H4 (cell line): ENCODE data around the gene GRK3. TPM values are rescaled to one million over a fixed set of nuclear protein-coding genes. Genes with fewer than 3 reads are reported as not detected.
"Not testable (repeated sequence)": the region's sequence is repeated elsewhere in the genome, so short reads cannot be mapped to it uniquely, and the experiment has no call there.

Source experiments
- DNase-seq: peaks from one replicate; pipeline ENCODE4 v3.0.0-alpha.2; 2015; ENCODE audit warnings: low spot score
- total RNA-seq: library from RNA; depleted of rRNA; stranded (reverse); fragments of >200 nt; shearing (Covaris generic); gene quantifications from 2 replicates; pipeline ENCODE4 v1.2.3, GENCODE V29; 2014

The GRK3 gene
- total RNA-seq, 1 experiment from 2014 or later, result 2.2 TPM

DNA sequence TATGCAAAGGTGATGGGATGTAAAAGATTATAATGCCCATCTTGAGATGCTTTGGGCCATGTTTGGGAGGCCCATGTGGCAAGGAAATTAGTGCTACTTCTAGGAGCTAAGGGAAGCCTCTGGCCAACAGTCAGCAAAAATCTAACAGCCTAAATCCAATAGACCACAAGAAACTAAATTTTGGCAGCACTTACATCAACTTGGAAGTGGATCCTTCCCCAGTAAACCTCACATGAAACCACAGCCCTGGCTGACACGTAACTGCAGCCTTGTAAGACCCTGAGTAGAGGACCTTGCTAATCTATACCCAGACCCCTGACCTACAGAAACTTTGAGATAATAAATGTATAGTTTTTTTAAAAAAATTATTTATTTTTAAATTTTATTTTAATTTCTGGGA, 13.1 kb upstream of the GRK3 start:
- DNase-seq, result no peak

DNA sequence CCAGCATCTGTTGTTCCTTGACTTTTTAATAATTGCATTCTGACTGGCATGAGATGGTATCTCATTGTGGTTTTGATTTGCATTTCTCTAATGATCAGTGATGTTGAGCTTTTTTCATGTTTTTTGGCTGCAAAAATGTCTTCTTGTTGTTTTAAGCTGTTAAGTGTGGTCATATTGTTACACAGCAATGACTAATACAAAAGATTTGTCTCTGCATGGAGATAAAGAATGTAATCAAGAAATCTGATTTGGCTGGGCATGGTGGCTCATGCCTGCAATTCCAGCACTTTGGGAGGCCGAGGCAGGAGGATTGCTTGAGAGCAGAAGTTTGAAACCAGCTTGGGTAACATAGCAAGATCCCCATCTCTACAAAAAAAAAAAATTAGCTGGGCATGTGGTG, 12.1 kb upstream of the GRK3 start:
- DNase-seq, result not testable (repeated sequence)

DNA sequence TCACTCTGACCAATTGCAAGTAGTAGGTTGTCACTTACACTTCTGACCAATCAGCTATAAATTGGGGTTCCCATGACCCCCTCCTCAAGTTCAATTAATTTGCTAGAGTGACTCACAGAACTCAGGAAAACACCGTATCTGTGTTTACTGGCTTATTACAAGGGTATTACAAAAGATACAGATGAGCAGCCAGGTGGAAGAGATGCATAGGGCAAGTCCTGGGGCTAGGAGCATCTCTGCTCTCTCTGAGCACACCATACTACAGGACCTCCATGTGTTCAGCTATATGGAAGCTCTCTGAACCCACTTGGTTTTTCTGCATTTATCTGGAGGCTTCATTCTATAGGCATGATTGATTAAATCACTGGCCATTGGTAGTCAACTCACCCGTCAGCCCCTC, 11.3 kb upstream of the GRK3 start:
- DNase-seq, result no peak

GRCh38 chr22:25554238-25554671, 10.2 kb upstream of the GRK3 start:
- DNase-seq, result no peak

DNA sequence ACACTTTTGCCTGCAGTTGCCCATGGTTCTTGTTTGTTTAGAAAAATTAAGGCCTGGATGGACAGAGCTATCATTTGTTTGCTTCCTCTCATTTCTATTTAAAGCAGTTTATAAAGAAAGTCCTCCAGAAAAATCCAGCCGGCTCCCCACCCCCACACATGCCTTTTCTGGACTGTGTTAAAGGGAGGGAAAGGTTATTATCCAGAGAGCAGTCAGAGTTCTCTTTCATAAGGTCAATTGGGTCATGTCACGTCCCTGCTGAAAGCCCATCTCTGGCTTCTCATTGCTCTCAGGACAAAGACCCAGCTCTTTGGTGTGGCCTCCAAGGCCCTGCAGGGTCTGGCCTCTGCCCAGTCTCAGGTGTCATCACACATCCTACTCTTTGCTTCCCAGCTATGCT, 9.8 kb upstream of the GRK3 start:
- DNase-seq, result no peak

DNA sequence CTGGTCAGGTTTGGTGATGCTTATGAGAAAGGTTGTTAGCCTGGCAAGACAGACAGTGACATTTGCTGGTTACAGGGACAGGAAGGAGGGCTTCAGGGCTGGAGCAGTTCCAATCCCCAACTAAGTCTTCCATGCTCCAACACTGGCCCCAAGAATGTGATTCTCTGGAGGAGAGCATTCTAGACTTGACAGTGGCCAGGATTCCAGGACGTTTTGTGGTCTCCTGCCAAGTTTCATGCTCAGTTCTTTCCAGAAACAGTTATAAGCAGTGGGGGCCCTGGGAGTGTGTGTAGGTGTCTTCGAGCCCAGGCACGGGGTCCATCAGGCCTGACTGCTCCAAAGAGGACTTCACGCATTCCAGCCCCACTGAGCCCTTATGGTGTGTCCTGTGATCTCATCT, 8.9 kb upstream of the GRK3 start:
- DNase-seq, result no peak

DNA sequence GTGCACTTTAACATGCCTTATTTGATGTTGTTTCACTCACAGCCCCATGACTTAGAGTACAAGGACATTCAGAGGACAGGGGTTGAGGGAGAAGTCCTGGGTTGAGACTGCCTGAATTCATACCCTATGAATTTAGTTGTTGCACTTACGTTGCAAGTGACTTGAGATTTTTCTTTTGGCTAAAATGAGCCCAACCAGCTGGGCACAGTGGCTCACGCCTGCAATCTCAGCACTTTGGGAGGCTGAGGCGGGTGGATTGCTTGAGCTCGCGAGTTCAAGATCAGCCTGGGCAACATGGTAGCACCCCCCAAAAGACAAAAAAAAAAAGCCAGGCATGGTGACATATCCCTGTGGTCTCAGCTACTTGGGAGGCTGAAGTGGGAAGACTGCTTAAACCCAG, 7.3 kb upstream of the GRK3 start:
- no peak for DNase-seq

GRCh38 chr22:25558341-25558740, 6.1 kb upstream of the GRK3 start:
- no peak for DNase-seq

DNA sequence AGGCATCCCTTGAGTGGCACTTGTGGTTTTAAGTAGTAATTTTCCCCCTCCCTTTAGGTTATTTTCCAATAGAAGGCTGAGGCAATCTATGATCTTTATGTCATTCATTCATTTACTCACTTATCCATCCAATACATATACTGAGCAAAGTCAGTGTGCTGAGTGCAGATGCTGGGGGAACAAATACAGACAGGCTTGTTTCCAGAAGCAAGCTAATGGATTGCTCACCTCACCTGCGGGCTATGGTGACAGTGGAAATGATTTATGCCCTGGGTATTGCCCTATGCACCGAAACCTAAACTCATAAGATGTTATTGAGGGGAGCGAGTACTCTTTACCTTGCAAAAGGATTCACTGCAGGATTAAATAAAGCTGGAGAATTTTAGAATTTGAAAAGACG, 4.6 kb upstream of the GRK3 start:
- DNase-seq, result not testable (repeated sequence)

GRCh38 chr22:25561182-25561581, 3.3 kb upstream of the GRK3 start:
- DNase-seq, result not testable (repeated sequence)

GRCh38 chr22:25561927-25562326, 2.5 kb upstream of the GRK3 start:
- DNase-seq, result not testable (repeated sequence)

- DNase-seq, result not testable (repeated sequence)
These were observed 1.3 kb upstream of the GRK3 start for GRCh38 chr22:25562966-25563760.

DNA sequence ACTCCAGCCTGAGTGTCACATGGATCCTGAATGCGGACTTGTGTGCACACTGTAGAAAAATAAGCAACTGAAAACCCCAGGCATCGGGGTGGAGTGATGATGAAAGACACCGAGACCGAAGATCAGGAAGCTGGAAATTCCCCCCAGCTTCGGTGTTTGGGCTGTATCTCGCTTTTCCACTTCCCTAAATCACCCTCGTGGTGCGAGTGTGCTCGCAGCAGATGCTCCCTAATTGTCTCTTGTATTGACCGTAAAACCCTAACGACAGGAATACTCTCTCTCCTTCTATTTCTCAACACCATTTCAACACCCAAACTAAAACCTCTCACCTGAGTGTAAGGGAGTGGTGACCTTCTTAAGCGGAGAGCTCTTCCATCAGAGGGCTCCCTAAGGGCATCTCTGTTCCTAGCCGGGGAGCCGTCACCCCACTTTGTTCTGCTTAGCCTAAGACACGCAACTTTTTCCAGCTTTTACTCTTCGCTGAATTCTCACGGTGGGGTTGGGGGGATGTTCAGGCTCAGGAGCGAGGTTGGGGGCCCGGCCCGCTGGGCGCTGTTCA, 635 bp upstream of the GRK3 start:
- DNase-seq, result no peak

- DNase-seq, result no peak
These were observed 653 bp downstream of the GRK3 start for GRCh38 chr22:25564979-25565677.

GRCh38 chr22:25566186-25566897, 1.9 kb downstream of the GRK3 start:
- DNase-seq, result no peak

DNA sequence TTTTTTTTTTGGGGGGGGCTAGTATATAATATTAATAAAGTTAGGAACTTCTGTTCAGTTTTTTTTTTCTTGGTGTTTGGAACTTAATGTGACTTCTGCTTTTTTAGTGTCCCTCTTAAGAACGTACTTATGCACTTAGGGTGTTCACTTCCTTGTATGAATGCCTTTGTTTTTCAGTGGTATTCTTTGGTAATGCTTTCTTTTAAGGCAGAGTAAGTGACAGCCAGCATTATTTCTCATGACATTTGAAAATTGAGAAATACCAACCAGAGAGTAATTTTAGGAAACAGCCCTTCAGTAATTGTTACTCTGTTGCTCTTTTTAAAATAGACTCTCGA, 2.4 kb downstream of the GRK3 start:
- DNase-seq, result no peak

DNA sequence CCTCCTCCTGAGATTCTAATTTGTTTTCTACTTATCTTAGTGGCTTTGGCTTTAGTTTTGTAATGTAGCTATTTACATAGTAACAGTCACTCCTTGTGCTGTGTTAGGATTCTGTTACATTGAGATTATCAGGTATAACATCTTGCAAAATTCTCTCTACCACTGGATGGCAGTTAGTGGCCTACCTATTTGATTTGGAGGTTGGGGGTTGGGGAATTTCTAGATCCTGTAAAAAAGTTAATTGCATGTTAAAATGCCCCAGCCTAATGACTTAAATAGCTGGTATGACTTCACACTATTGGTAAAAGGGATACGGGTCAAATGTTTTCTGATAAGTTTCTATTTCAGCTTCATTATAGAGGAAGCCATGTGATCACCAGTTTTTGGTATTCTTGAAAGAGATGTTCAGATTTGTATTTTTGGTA, 2.8 kb downstream of the GRK3 start:
- no peak for DNase-seq

- not testable (repeated sequence) for DNase-seq
These were observed 3.6 kb downstream of the GRK3 start for GRCh38 chr22:25568066-25568465.

GRCh38 chr22:25569361-25569760, 4.9 kb downstream of the GRK3 start:
- DNase-seq, result no peak

DNA sequence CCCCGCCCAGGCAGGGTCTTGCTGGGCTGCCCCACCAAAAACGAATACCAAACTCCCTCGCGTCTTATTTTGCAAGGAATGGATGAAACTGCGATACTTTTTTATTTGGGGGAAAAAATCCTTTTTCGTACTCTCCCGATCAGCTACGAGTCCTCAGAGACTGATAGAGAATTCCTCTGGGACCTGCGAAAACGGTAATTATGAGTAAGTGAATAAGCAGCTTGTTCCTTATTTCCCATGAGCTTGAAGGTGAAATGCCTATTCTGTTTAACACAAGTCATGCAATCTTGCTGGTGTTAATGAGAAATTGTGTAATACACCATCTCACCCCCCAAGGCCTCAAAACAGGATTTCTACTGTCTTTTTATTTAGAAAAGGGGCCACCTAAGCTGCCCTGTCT, 5.5 kb downstream of the GRK3 start:
- DNase-seq, result no peak

DNA sequence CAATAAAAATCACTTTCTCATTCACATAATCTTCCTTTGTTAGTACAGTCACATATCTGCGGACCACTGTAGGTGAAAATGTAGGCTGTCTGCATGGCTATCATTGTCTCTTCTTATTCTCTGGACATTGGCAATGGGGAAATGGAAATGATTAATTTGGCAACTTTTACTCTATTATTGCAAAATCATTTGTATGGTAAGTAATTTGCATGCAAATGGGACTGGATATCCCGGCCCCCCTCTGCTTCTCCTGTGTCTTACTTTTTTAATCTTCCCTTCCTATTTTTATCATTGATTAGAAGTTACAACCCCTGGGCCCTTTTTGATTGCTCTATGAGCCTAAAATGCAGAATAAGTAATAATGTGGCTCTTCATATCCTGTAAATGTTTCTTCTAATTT, 6.0 kb downstream of the GRK3 start:
- no peak for DNase-seq

DNA sequence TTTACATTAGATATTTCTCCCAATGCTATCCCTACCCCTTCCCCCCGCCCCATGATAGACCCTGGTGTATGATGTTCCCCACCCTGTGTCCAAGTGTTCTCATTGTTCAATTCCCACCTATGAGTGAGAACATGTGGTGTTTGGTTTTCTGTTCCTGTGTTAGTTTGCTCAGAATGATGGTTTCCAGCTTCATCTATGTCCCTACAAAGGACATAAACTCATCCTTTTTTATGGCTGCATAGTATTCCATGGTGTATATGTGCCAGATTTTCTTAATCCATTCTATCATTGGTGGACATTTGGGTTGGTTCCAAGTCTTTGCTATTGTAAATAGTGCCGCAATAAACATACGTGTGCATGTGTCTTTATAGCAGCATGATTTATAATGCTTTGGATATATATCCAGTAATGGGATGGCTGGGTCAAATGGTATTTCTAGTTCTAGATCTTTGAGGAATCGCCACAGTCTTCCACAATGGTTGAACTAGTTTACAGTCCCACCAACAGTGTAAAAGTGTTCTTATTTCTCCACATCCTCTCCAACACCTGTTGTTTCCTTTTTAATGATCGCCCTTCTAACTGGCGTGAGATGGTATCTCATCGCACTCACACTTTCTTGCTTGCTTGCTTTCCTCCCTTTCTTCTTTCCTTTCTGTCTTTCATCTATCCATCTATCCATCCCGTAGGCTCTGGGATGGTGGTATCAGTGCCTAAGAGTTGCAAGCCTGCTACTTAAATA, 7.7 kb downstream of the GRK3 start:
- DNase-seq, result not testable (repeated sequence)
